GM12892 (cell line): Measurements from ENCODE around the gene KCNH1.

Source experiments
- POLR2A ChIP-seq: IDR thresholded peaks from 2 replicates; pipeline ENCODE4 v1.6.1; 2011; ENCODE audit warnings: low read depth, low read length, control low read depth
- POLR2AphosphoS5 ChIP-seq: IDR thresholded peaks from 2 replicates; pipeline ENCODE4 v1.6.1; 2011; ENCODE audit warnings: low read depth, low read length, control low read depth
- TAF1 ChIP-seq: IDR thresholded peaks from 2 replicates; pipeline ENCODE4 v1.6.1; 2011; ENCODE audit warnings: low read depth, mild to moderate bottlenecking, control low read depth, low read length, borderline replicate concordance

DNA sequence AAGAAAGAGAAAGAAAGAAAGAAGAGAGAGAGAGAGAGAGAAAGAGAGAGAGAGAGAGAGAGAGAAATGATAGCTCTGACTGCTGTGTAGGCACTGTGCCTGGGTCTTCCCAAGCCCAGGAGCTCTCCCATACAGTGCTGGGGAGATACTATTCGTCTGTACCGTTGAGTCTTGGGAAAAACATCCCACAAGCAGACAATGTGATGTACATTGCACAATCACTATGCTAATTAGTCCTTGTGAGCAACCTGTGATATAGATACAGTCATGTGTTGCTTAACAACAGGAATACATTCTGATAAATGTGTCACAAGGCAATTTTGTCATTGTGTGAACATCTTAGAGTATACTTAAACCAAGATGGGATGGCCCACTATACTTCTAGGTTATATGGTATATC lies 424.2 kb downstream of the KCNH1 start:
- no peak for TF ChIP-seq POLR2AphosphoS5
- TF ChIP-seq TAF1, result no peak
- no peak for TF ChIP-seq POLR2A
